Measurements from ENCODE around the gene SEMA6D.

The SEMA6D gene

DNA sequence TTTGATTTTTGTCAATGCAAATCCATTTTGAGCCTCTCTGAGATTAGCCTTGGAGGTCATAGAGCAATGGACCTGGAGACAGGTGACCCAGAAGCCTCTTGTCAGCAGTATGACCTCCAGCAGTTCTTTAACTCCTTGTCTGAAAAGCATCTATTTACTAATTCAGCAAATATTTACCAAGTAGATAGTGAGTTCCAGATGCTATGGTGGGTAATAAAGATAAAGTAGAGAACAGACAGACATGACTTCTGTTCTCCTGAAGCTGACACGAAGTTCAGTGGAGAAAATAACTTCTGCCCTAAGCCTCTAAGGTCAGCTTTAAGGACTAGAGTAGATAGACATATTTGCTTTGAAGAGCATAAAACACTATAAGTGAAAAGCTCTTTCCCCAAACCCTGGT is 26.6 kb downstream of the SEMA6D start:
- DNase-seq (ENCODE audit: low read depth in 2 of 2): no peak

DNA sequence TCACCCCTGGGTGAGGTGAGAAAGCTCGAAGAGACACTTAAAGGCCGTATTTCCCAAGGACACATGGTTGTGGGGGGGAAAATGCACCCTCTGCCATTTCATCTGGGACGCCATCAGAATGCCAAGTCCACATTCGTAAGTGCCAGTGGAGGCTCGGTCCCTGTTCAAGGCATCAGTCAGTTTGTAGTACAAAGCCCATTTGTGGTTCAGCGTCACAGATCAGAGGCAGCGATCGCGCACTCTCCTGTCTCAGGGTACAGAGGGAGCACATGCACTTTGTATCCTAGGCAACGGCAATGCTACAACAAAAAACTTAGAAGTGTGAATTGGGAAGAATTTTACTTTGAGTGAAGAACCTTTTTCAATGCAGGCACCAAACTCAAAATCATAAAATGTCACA is 27.2 kb downstream of the SEMA6D start:
- no peak for DNase-seq (ENCODE audit: low read depth in 2 of 2)

DNA sequence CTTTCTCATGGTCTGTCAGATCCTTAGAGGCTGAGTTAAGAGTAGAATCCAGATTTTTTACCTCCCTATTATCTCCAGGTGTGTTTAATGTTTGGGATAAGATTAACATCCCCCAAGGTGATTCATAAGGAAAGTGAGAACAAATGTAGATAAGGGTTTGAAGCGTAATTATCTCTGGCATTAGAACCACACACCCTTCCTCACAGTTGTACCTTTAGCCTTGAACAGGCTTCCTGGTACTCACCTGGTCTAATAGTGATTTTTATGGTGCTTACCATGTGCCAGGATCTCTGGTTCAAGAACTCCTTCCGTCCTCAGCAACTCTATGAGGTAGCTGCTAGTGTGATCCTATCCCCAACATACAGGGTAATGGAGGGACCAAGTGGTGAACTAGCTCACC is 27.7 kb downstream of the SEMA6D start:
- DNase-seq (ENCODE audit: low read depth in 2 of 2): no peak

DNA sequence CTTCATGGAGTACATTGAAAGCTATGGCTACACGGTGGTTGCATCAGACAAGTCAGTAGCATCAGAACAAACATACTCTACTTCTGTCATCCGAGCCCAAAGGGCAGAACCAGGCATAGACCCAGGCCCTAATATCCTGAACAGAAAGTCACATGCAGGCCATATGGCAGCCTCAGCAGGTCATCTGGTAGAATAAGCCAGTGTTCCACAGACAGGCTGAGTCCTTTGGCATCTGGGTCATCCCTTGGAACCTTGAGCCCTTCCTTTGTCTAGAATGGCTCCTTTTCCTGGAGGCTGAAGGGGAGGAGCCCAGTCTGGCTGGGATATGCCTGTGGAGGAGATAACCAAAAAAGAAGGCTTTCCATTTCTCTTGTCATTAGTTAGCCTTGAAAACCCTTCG is 29.2 kb downstream of the SEMA6D start:
- DNase-seq (ENCODE audit: low read depth in 2 of 2): no peak

DNA sequence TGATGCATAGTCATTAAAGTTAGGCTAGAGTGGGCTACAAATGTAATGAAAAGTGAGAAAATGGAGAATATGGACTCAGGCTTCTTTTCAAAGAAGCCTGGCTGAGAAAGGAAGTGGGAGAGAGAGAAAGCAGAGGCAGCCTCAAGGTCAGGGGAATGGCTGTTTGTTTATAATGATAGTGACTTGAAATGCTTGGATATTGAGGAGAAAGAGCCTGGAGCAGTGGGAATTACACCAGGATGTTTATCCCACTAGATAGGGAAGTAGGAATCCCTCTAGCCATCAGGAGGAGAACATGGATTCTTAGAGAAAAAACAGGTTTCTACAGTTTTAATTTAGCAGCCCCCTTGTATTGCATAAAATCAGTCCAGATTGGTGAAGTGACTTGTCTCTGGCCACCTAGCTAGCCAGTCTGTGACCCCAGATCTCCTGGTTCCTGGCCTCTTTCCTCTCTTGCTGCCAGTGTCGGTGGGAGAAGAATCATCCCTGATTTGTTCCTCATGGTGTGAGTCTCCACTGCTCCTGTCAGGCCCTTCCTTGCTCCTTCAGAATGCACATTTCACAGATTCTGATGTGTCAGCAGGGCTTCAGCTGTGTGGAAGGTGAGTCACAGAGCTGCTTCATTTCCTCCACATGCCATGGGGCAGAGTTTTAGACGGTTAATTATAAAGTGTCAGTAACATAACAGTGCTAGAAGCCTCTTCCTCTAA is 32.9 kb downstream of the SEMA6D start:
- no peak for DNase-seq (ENCODE audit: low read depth in 2 of 2)

DNA sequence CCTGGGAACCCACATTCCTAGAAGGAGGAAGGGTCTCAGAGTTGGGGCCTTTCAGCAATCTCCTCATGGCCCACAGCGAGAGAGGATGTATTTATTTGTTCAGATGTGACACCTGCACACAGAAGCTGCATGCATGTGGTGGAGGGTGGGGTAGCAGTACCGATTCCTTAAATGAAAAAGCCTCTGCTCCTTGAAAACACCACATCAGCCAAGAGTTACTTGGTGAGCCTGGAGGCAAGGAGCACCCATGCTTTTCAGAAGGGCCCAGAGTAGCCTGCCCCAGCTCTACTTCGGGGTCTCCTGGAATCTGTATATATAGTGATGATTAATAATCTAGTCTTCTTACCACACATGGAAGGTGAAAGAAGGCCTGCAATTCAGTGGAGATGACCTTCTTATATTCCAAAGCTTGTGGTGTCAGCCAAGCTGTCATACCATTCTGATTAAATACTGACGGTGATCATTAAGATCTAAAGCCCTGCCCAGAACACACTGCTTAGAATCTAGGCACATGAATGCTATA is 33.5 kb downstream of the SEMA6D start:
- no peak for DNase-seq (ENCODE audit: low read depth in 2 of 2)

DNA sequence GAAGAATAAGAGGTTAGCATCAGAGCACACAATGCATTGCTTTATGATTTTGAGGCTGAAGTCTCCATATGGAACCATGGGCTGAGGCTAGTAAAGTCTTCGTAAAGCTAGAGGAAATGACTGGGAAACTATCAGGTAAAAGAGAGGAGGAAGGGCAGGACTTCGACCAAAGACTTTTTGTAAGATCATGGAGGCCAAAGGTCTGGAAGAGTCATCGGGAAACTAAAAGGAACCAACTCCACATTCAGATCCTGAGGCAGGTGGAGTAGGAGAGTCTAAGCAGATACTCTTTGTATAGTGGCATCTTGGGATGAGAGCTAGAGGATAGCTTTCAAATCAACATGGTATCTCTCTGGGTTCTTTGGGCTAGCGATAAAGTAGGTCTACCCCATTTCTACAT is 36.3 kb downstream of the SEMA6D start:
- DNase-seq (ENCODE audit: low read depth in 2 of 2): no peak

DNA sequence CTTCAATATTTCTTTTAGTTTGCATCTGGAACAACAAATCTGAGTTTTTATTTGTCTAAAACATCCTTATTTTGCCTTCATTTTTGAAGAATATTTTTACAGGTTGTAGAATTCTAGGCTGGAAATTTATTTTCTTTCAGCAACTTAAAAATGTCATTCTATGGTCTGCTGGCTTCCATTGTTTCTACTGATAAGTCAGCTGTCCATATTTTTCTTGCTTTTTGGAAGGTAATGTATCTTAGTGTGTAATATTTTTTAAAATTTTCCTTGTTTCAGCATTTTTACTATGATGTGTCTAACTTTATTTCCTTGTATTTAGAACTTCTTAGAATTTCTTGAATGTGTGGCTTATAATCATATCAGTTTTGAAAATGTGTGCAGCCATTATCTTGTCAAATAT is 37.0 kb downstream of the SEMA6D start:
- DNase-seq (ENCODE audit: low read depth in 2 of 2): no peak

DNA sequence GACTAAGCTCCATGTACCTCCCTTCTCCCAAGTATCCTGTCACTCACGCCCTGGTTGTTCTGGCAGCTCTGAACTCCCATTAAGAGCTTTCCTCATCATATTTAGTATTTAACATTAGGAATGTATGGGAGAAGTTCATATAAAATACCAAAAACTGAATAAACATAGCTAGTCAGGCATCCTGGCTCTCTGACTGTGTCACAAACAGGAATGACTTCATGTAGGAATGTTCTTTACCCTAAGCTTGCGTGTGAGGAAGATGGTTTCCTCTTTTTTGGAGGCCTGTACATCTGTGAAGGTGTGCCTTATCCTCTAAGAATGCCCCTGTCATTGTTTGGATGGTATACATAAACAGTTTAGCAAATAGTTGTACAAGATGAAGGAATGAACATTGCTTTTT is 38.6 kb downstream of the SEMA6D start:
- no peak for DNase-seq (ENCODE audit: low read depth in 2 of 2)

DNA sequence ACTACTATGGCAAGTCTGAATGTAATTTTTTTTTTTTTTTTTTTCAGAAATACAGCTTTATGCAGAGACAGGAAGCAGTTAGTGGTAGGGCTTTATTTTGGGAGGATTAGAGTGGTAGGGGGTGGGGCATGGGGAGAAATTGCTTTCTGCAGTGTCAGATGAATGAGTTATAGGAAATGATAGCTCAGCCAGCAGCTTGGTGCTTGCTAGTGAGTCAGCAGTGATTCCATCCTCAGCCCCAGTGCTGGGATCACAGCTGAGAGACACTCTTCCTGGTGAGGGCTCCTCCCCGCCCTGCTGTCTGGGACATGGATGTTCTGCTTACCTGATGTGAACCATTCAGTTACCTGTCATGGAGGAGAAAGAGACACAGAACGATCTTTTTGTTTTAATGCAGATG is 39.6 kb downstream of the SEMA6D start:
- DNase-seq (ENCODE audit: low read depth in 2 of 2): no peak

DNA sequence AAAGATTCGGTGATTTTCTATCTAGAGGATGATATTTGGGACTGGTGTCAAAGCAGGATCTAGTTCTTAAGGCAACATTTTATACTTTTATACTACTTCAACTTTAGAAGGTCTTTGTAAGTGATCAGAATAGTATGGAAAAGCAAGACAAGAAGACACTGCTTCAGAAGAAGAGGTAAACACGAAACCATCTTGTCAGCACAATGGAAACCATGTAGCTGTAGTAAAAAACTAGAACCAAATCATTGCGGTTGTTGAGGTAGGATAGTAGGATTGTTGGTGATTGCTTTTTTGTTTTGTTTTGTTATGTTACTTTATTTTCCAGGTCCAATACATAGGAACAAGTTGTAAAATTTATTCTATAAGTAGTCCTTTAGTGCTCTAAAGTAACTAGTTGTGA is 40.0 kb downstream of the SEMA6D start:
- DNase-seq (ENCODE audit: low read depth in 2 of 2): no peak

DNA sequence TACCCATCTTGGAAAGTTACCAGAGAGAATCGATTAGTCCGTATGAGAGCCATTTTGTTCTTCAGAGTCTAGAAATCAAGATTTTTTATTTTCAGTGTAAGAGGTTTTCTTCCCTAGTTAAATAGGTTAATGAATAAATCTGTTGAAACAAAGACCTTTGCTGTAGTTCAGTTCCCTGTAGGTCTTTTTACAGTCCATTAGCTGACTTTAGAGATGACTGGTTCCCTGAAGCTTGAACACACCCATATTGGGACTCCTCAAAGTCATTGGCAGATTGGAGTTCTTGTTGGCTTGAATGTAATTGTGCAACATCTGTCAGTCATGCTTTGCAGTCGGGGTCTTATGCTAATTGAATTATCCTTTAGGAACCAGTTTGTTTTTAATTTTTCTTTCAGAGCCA is 45.3 kb downstream of the SEMA6D start:
- DNase-seq (ENCODE audit: low read depth in 2 of 2): no peak

DNA sequence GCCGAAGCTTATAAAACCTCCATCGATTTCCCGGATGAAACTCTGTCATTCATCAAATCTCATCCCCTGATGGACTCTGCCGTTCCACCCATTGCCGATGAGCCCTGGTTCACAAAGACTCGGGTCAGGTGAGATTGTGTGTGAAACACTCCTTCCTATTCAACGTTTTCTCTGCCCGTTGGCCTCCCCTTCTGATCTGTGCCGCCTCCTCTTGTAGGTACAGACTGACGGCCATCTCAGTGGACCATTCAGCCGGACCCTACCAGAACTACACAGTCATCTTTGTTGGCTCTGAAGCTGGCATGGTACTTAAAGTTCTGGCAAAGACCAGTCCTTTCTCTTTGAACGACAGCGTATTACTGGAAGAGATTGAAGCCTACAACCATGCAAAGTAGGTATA is 47.4 kb downstream of the SEMA6D start:
- no peak for DNase-seq (ENCODE audit: low read depth in 2 of 2)

DNA sequence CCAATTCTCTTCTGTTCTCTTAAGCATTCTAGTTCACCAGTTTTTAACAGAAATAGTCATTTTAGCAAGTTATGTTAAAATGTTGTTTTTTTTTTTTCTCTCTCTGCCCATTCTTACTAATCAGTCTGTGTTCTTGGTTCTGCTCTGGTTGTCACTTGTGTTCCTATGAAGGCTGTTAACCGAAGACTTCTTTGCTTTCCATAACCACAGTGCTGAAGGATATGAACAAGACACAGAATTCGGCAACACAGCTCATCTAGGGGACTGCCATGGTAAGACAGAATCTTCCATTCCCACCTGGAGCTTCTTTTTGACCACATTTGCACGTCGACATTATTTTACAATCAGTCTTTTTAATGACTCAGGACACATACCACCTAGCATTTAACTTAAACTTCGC is 49.1 kb downstream of the SEMA6D start:
- DNase-seq (ENCODE audit: low read depth in 2 of 2): no peak

DNA sequence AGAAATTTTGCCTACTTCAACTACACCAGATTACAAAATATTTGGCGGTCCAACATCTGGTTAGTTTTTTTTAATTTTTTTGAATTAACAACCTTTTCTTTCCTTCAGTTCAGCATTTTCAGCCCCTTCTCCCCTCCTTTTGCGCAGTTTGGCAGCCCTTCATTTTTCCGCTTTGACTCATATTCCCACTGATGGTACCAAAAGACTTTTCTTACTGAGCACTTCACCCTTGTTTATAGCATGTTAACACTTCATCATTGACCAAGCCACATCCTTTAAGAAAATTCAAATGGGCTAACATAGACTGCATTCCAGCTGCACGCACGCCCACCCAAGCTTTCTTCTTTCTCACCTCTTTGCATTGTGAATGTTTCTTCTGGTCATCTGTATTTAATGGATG is 49.7 kb downstream of the SEMA6D start:
- no peak for DNase-seq (ENCODE audit: low read depth in 2 of 2)

DNA sequence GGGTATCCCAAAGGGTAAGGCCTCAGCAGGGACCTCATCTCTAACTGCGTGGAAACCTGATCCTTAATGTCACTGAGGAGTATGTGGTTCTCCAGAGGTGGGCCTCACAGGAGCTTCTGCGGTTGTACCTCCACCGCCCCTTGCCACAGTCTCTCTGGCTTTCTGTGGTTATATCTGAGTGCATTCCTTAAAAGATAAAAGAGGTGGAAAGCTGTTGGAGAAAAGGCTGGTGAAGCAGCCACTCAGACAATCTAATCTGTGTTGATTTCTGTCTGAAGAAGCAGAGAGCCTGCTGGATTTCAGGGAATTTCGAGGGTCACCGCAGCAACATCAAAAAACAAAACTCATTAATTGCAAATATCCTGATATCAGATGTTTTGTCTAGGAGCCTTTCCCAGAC is 51.4 kb downstream of the SEMA6D start:
- no peak for DNase-seq (ENCODE audit: low read depth in 2 of 2)

DNA sequence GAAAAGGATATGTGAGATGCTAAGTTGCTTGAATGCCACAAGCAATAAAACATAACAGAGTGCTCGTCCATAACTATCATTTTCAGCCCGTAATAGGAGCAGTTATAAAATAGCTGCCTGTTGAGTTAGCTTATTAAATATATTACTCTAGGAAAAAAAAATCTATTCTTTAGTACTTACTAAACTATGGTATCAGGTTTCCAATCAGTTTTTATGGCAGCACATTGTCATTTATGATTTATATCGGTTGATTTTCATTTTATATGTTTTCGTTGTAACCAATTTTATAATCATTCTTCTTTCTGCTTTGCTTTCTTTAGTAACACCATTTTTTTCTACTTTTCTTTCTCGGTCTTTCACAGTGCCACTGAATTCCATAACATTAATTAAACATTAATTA is 51.9 kb downstream of the SEMA6D start:
- no peak for DNase-seq (ENCODE audit: low read depth in 2 of 2)

DNA sequence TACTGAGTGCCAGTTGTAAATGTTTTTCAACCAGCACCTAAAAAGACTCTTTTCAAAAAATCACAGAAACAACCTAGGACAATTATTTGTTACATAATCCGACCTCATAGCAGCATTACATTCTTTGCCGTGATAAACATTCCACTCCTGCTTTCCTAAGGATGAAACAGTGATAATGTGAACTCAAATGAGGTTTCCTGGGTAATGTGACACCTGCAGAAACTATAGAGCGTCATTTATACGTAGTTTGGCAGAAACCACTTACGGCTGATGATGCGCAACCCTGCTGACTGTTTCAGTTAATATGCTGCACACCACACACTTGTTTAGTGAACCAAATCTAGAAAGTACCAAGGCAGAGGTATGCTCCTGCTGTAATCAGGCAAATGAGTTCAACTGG is 55.8 kb downstream of the SEMA6D start:
- DNase-seq (ENCODE audit: low read depth in 2 of 2): no peak

DNA sequence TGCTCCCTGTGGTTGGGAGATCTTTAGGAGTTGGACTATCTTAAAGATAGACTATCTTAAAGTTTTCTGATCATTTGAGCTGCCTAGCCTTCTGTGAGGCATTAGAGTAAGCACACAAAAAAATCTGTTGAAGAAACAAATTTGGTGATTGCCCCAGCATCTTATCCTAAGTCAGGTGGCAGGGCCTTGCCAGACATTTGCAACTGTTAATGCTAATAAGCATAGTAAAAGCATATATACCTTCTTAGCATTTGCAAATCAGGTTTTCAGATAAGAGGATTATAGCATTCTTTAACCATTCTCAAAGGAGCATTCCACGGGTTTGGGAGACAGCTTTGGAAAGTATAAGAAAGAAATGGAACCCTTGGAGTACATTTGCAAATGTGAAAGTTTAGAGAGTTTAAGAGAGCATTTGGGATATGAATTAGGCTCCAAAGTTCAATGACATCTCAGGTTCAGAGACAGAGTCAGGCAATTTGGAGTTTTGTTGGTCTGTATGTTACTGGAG is 61.0 kb downstream of the SEMA6D start:
- DNase-seq (ENCODE audit: low read depth in 2 of 2): no peak

DNA sequence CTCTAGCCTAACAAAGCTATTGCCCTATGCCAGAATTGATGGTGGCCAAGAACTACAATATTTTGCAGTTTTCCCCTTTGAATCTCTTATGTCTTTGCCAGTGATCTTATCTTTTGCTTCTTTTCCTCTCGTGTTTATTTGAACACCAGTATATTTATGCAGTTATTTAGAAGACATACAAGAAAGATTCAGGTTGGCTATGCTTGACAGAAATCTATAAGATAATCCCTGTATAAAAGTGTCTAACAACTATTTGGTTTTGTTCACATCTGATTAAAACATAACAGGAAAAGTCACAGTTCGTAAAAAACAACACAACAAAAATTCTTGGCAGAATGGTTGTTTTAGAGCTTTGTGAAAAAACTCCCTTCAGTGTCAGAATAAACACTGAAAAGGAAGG is 63.7 kb downstream of the SEMA6D start:
- DNase-seq (ENCODE audit: low read depth in 2 of 2): no peak

DNA sequence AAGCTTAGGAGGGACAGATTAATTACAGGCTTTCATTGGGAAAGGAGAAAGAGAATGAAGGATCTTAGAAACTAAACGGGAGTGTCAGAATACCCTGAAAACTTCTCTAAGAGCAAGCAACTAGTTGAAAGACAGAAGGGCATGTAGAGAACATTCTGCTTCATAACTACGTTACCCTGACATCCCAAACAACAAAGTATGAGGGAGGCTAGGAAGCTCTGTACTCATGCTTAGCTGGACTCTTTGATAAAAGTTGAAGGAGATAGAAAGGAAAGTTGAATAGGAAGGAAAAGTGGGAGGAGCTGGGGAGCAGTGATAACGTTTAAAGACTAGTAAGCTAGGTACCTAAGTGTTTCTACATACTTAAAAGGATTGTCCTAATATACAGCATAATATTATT is 64.2 kb downstream of the SEMA6D start:
- DNase-seq (ENCODE audit: low read depth in 2 of 2): no peak

DNA sequence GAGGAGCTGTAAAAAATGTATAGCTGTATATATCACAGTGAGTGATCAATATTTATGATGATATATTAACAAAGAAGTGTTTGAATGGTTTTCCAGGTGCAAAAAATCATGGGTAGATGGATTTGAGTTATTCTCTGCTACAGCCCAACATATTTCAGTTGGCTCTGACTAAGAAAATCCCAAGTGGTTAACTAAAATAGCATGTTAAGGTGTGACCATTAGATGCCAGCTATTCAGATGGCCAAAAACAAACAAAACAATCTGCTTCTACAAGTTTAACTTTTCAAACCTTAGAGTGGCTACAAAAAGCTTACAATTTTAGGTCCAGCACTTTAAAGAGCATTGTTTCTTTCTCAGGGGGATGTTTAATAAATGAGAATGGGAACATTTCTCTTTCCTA is 67.5 kb downstream of the SEMA6D start:
- DNase-seq (ENCODE audit: low read depth in 2 of 2): no peak

DNA sequence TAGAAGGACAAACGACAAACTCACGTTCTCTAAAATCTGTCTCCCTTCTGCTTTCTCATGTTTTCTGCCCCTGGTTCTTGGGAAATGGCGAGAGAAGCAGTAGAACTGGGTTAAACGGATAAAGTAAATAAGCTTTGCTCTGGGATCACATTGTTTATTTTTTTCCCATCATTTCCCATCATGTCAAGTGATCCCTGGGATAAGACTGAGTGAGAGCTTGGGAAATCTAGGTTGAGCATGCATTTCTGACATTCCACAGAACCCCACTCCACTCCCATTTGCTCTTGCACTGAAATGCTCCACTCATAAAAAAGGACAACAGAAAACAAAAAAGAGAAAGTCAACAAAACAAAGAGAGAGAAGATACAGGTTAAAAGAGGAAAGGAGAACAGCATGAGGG is 69.1 kb downstream of the SEMA6D start:
- DNase-seq (ENCODE audit: low read depth in 2 of 2): no peak

DNA sequence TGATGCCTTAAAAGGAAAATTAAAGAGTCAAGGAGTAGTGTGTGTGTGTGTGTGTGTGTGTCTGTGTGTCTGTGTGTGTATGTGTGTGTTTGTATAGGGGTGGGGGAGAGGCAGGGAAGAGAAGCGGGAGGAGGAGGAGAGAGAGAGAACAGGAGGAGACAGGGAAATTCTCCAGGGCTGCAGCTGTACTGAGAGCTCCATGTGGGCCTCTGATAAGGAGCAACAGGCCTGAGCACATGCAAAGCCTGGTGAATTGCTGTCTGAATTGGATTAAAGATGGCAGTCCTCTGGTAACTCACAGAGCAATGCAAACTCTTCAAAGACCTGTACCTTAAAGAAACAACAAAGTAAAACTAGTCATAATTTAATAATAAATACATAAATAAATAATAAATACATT is 70.6 kb downstream of the SEMA6D start:
- no peak for DNase-seq (ENCODE audit: low read depth in 2 of 2)

Measured in stimulated activated CD8-positive, alpha-beta memory T cell treated with anti-CD3 and anti-CD28 coated beads, Interleukin-15, amount 100 ng/mL, for 4 hours (primary cell).